Keratinocyte (primary cell): ENCODE measurements around the gene TMCO4. TPM values are rescaled to one million over a fixed set of nuclear protein-coding genes. Genes with fewer than 3 reads are reported as not detected.

Source experiments
- DNase-seq: peaks from one replicate; pipeline ENCODE4 v3.0.0-alpha.2; 2011; ENCODE audit warnings: low read depth, missing footprints, low spot score
- FAIRE-seq: peaks from 2 replicates; lab custom pipeline; 2011; peaks lifted over from hg19 to GRCh38; lab: Jason Lieb, UNC
- H2AFZ ChIP-seq: 2 replicates; pipeline ENCODE4 v1.6.0; 2012; ENCODE audit warnings: low read length, control low read depth, inconsistent platforms; ENCODE audit not compliant: control insufficient read depth
- H3K27ac ChIP-seq: 2 replicates; pipeline ENCODE4 v1.5.1; 2011; ENCODE audit warnings: low read length; ENCODE audit not compliant: control insufficient read depth, insufficient read depth
- H3K27me3 ChIP-seq: 3 replicates; pipeline ENCODE4 v1.6.0; 2011; ENCODE audit warnings: low read length; ENCODE audit not compliant: control insufficient read depth, insufficient read depth; ENCODE audit errors: extremely low read depth
- H3K36me3 ChIP-seq, 2 experiments: 2 replicates in 1 of 2; 3 replicates in 1 of 2; pipeline ENCODE4 v1.5.1; 2011; ENCODE audit warnings: low read length in 2 of 2, mild to moderate bottlenecking in 1 of 2; ENCODE audit not compliant: control insufficient read depth in 2 of 2, insufficient read depth in 2 of 2; ENCODE audit errors: extremely low read depth in 1 of 2
- H3K4me1 ChIP-seq: 3 replicates; pipeline ENCODE4 v1.5.1; 2011; ENCODE audit warnings: low read length; ENCODE audit not compliant: control insufficient read depth, insufficient read depth; ENCODE audit errors: extremely low read depth
- H3K4me2 ChIP-seq: 3 replicates; pipeline ENCODE4 v1.6.0; 2011; ENCODE audit warnings: low read depth, low read length; ENCODE audit not compliant: control insufficient read depth, insufficient read depth; ENCODE audit errors: extremely low read depth
- H3K4me3 ChIP-seq, 3 experiments: fragments of 200-600 bp in 1 of 3; sonication (generic) in 1 of 3; 2 replicates in 2 of 3; 3 replicates in 1 of 3; pipeline ENCODE4 v1.5.1; 2011 to 2016; ENCODE audit warnings: low read length in 3 of 3, mild to moderate bottlenecking in 3 of 3, control low read depth in 2 of 3, inconsistent platforms in 1 of 3, low read depth in 1 of 3, mixed read lengths in 1 of 3, mixed run types in 1 of 3, moderate library complexity in 1 of 3; ENCODE audit not compliant: control insufficient read depth in 2 of 3, insufficient read depth in 2 of 3; ENCODE audit errors: extremely low read depth in 1 of 3
- H3K79me2 ChIP-seq: 2 replicates; pipeline ENCODE4 v1.6.0; 2012; ENCODE audit warnings: low read length; ENCODE audit not compliant: control insufficient read depth, insufficient read depth
- H3K9ac ChIP-seq: 3 replicates; pipeline ENCODE4 v1.6.0; 2011; ENCODE audit warnings: low read length; ENCODE audit not compliant: control insufficient read depth, insufficient read depth; ENCODE audit errors: extremely low read depth
- H3K9me1 ChIP-seq: 3 replicates; pipeline ENCODE4 v1.6.0; 2011; ENCODE audit warnings: low read length; ENCODE audit not compliant: control insufficient read depth, insufficient read depth; ENCODE audit errors: extremely low read depth
- H3K9me3 ChIP-seq: 2 replicates; pipeline ENCODE4 v1.5.1; 2012; ENCODE audit warnings: low read depth, low read length; ENCODE audit not compliant: control insufficient read depth
- H4K20me1 ChIP-seq: 3 replicates; pipeline ENCODE4 v1.6.0; 2011; ENCODE audit warnings: low read length; ENCODE audit not compliant: control insufficient read depth, insufficient read depth; ENCODE audit errors: extremely low read depth
- EZH2 ChIP-seq: IDR thresholded peaks from one replicate; pipeline ENCODE4 v1.6.1; 2012; ENCODE audit warnings: inconsistent platforms, mild to moderate bottlenecking, low read length, moderate library complexity
- dilution Hi-C: fragments of 300-500 bp; cut with MboI; formaldehyde crosslinking; loops from one replicate; pipeline ENCODE4 v1.7.0; 2020; ENCODE audit warnings: low sequenced_read_pairs; ENCODE audit not compliant: extremely low pct_ligation_motif_present
- polyA plus RNA-seq, 5 experiments: library from polyadenylated mRNA; depleted of rRNA in 3 of 5; stranded (reverse) in 3 of 5; stranded (forward) in 1 of 5; unstranded in 1 of 5; fragments of >200 nt; gene quantifications; 1 replicate in 1 of 5; 2 replicates in 3 of 5; 3 replicates in 1 of 5; pipeline versions ENCODE4 v1.2.1 to v1.2.3, GENCODE V29; 2011 to 2012; ENCODE audit warnings: missing spikeins in 2 of 5, low read depth in 1 of 5, low replicate concordance in 1 of 5

TMCO4 gene
- polyA plus RNA-seq, 1 donor (not counting 4 experiments of a cell fraction or from before 2014, with no cell fraction given): 1.2 TPM

DNA sequence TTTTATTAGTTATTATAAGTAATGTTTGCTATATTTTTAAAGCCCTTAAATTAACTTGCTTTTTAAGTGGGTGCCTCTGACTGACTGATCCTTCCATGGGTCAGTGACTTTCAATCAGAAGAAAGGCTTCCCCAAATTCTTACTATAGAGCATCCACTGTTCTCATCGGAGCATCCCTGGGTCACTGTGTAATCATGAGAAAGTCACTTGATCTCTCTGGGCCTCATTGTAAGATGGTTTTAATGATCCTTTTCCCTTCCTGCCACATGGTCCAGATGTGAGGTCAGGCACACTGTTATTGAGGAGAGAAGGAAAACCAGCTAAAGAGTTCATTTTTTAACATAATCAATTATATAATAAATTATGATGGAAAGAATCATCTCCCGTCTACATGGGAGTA is 166.6 kb downstream of the TMCO4 start:
- Histone ChIP-seq H2AFZ (no peak overlapping the region), H3K4me3 (no peak overlapping the region), H3K27me3 (no peaks in the 10 kb centered on the region), H3K9me3 (no peaks in the 10 kb centered on the region), H3K4me2 (no peak overlapping the region), H3K9ac (no peak overlapping the region), H3K4me1 (peaks cover 4% of the 10 kb centered on the region), H3K36me3 (peaks cover 0 to 2% of the 10 kb centered on the region in 2 experiments), H4K20me1 (no peaks in the 10 kb centered on the region), H3K79me2 (no peaks in the 10 kb centered on the region), H3K27ac (no peak overlapping the region), H3K9me1 (no peaks in the 10 kb centered on the region)
- no peak for FAIRE-seq
- no peak for TF ChIP-seq EZH2
- no peak for DNase-seq
- dilution Hi-C loops: loop anchor here (25.0 kb wide), 1 partner anchor 196 kb away; no protein-coding TSS in a partner anchor

Other genes with a start within 250 kb of the TMCO4 start
- gene NBL1, start 155.6 kb downstream of the TMCO4 start, polyA plus RNA-seq: 44.6 to 114 TPM (median 74.5 TPM) in 3 replicates
- not detected in 3 replicates for gene HTR6, start 135.0 kb downstream of the TMCO4 start, polyA plus RNA-seq
- gene RNF186, start 15.4 kb upstream of the TMCO4 start, polyA plus RNA-seq: not detected in 3 replicates
- gene OTUD3, start 82.5 kb upstream of the TMCO4 start, polyA plus RNA-seq: 4.1 to 7.0 TPM (median 5.5 TPM) in 3 replicates
- not detected in 3 replicates for gene PLA2G2E, start 123.7 kb upstream of the TMCO4 start, polyA plus RNA-seq
- gene PLA2G2A, start 179.7 kb upstream of the TMCO4 start, polyA plus RNA-seq: 0.08 TPM in 1 of 3 replicates, not detected in the others